ENCODE results near the gene ROR2.

ROR2 gene

DNA sequence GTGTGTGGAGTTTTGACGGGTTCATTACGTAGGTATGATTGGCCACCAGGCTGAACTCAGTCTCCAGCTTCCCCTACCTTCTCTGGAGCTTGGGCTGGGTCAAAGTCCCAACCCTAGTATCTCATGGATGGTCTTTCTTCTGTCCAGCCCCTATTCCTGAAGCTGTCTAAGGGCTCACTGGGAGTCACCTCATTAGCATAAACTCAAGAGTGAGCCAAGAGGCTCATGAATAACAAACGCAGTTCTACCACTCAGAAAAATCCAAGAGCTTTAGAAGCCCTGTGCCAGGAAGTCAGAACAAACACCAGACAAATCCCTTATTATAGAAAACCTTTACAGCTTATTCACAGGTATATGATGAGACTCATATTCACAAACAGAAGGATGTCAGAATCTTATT lies 346.1 kb downstream of the ROR2 start:
- DNase-seq, result no peak

DNA sequence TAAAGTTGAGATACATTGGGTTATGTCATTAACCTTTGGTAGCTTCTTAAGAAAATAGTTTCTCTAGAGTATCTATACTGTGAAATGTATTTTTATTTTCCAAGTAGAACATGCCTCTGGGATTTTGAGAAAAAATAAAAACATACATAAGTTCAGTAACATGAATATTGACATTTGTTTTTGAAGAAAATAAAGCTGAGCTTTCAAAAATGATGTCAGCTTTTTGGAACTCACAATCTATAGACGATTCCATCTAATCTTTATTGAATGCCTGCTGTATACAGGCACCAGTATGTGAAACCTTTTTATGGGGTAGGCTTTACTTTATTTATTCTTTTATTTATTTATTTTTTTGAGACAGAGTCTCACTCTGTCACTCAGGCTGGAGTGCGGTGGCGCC lies 350.5 kb downstream of the ROR2 start:
- DNase-seq, result no peak

DNA sequence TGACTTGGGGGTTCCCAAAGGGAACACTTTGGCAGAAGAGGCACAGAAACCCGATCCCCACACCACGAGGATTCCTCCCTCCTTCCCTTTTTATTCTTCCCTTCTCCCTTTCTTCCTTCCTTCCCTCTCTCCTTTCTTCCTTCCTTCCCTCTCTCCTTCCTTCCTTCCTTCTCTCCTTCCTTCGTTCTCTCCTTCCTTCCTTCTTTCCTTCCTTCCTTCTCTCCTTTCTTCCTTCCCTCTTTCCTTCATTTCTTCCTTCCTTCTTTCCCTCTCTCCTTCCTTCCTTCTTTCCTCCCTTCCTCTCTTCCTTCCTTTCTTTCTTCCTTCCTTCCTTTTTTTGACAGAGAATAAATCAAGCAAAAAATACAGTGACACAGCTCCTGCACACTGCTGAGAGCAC lies 358.4 kb downstream of the ROR2 start:
- DNase-seq, result no peak

DNA sequence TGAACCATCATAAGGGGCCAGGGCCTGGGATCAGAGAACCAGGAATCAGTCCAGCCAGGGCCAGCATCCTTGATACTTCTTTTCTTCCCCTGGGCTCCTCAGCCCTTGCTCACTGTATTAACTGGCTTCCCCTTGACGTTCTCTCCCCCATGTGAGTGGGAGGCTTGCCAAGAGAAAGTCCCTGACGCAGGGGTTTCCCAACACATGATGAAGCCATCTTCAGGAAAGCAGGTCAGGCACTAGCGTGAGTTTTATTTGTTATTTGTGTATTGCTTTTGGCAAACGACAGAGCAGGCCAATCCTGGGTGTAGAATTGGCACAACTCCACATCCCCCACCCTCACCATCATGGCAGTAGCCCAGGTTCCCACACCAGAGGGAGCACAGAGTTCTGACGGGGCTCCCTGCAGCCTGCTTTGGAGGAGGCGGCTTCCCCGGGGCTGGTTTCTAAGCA lies 360.9 kb downstream of the ROR2 start:
- no peak for DNase-seq

DNA sequence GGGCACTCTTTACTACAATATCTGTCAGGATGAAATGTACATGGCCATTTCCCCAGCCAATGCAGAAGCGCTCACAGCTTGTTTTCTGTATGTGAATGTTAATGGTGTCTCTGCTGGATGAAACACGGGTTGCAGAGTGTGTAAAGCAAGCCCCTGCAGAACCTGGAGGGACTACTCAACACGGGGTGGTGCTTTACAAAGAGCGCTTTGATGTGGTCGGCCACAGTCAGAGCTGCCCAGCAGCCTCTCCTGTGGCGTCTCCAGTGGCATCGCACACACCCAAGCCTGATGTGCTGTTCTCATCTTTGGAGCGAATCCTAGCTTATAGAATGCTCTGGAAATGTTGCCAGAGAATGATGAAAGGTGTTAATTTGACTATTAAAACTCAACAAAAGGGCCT lies 363.7 kb downstream of the ROR2 start:
- no peak for DNase-seq

DNA sequence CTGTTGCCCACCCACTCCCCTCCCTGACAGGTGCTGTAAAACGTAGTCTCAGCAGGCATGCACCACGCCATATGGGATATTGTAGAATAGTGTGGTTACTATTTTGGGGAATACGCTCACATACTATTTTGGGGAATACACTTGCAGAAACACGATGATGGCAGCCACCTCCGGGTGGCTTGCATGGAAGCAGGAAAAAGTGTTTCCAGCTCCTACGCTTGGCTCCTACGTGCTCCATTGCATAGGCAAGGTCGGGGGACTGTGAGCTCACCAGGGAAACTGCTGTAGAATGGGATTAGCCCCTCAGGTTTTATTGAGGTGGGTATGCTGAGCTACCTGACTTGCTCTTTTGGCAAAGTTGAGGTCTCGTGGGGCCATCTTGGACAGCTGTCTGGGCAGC lies 366.1 kb downstream of the ROR2 start:
- DNase-seq, result no peak

DNA sequence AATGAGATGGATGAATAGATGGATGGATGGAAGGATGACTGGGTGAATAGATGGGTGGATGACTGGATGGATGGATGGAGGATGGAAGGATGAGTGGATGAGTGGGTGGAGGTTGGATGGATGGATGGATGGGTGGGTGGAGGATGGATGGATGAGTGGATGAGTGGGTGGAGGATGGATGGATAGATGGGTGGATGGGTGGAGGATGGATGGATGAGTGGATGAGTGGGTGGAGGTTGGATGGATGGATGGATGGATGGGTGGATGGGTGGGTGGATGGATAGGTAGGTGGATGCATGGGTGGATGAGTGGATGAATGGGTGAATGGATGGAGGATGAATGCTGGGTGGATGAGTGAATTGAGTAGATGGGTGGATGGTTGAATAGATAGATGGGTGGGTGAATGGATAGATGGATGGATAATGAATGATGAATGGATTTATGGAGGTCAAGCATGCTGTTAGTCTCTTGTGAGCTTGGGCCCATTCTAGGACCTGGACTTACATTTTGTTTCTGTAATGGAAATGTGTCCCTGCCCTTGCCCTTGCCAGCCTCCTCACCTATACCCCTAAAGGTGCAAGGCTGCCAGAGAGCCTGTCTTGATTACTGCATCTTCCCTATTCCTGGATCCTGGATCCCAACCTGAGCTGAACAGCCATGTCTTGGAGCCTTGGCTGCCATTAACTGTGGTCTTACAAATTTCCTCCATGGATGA lies 366.7 kb downstream of the ROR2 start:
- DNase-seq, result no peak

DNA sequence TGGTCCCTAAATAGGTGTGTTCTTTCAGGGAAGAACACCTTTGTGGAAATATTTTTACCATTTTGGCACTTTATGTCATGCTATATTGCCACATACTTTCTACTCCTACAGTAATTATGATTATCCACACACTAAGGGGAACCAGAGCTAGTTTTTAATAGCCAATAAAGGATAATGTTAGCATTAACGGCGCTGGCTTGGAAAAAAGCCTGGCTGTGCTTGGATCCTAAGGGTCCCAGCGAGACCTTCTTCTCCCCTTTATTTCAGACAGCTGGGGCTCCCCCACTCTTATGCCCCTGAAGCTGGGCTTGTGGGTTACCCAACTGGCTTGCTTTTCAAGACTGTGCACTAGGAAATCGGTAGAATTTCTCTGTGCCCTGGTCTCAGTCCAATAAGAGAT lies 367.8 kb downstream of the ROR2 start:
- no peak for DNase-seq

DNA sequence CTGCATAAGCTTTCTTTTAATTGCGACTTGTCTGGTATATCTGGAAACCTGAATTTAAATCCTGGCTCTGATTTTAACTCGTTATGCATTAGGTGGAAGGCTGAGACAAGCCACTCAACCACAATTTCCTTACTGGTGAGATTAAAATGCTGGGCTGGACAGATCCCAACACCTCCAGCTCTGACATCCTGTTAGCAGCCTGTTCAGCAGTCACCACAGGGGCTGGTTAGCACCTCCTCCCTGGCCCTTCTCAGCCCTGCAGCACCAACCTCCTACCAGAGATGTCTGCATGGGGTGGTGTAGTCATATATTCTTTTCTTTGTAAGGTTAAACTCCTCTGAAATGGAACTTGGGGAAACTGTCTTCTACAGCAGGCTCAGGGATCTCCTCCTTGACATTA lies 369.9 kb downstream of the ROR2 start:
- DNase-seq, result no peak

DNA sequence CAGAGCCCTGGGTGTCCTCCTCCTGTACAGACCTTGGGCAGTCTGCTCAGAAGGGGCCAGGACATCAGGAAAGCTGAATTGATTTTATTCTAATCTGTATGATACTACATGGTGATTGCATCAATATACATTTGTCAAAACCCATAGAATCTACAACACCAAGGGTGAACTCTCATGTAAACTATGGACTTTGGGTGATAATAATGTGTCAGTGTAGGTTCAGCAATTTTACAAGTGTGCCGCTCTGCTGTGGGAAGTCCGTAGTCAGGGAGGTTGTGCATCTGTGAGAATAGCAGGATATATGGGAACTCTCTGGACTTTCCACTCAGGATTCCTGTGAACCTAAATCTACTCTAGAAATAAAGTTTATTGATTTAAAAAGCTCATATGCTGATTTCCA lies 371.1 kb downstream of the ROR2 start:
- DNase-seq, result no peak

DNA sequence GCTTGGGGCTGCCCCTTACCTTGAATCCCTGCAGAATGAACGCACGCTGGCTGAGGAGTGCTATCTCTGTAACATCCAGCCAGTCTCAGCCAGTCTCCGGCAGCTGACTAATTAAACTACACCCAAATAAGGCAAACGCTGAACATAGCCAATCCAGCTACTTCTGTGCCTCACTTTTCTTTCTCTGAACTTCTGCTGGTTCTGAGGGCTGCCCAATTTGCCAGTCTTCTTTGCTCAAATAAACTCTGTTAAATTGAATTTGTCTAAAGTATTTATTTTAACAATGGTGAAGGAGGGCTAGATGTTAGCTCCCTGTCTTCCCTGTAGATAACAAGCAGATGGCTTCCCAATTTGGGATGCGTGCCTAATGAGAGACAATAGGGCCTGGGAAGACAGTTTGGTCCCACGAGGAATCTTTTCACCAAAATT lies 372.4 kb downstream of the ROR2 start:
- no peak for DNase-seq

DNA sequence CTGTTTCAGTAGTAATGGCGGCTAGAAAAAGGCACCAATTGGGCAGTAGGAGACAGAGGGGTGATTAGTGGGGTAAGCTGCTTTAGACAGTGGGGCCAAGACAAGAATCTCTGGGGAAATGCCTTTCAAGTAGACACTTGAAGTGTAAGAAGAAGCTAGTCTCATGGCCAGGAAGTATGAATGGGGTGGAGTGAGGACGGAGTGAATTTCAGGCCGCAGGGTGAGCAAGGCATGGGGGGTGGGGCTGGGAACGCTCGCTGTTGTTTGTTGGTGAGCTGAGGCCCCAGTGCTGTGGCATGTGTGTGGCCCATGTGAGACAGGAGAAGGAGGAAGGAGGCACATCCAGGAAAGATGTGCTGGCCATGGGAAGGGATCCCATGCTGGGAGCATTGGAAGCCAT lies 377.2 kb downstream of the ROR2 start:
- no peak for DNase-seq

DNA sequence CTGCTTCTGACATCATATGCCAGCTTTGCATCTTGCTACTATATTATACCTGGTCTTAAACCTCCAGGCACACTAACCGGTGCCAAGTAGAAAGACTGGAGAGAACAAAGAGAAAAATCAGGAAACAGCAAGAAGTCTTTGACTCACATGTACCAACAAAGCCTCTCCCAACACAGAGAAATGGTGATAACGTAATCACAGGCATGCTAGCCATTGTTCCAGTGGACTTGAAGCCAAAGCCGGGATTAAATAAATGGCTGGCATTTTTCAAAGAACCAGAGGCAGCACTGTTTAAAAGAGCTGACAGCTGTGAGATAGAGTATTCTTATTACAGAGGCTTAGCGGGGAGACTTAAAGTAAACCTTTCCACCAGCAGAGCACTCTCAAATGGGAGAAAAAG lies 378.0 kb downstream of the ROR2 start:
- no peak for DNase-seq

DNA sequence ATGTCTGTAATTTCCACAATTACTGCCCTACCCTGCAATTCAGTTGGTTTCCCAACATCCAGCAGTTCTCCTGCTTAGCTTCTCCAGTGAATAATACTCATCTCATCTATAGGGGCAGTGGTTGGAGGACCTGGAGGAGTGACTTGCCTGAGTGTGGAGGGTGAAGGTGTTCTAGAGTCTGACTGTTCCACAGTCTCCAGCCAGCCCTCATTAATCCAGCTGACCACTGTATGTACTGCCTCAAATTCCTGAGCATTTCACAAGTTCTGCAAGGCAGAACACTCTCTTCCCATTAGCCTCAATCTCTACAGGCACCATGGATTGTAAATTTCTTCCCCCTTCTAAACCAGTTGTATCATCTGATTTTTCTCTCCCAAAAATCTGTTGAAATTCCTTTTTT lies 379.0 kb downstream of the ROR2 start:
- no peak for DNase-seq

DNA sequence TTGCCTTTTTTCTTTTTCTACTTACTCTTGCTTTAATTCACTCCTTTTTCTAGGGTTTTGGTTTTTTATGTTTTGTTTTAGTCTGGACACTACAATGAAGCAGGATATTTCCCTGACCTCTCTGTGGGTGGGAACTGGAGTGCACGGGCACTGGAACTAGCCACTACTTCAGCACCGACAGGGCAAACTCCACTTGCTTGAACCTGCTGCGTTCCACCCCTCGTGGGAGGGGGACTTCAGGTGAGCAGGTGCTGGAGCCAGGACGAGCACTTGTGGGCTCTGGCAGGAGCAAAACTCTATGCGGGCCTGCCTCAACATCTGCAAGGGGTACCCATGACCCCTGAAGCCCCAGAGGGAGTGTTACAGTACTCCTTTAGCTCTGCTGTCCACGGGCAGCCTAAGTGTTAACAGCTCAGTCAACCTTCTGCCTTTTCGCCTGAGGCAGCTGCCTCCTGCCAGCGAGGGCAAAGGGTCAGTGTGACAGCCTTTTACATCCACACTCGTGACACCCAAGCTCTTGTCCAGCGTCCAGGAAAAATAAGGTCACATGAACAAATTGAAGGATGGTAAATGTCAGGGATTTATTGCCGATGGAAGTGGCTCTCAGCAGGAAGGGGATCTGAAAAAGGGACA lies 382.3 kb downstream of the ROR2 start:
- DNase-seq, result no peak

DNA sequence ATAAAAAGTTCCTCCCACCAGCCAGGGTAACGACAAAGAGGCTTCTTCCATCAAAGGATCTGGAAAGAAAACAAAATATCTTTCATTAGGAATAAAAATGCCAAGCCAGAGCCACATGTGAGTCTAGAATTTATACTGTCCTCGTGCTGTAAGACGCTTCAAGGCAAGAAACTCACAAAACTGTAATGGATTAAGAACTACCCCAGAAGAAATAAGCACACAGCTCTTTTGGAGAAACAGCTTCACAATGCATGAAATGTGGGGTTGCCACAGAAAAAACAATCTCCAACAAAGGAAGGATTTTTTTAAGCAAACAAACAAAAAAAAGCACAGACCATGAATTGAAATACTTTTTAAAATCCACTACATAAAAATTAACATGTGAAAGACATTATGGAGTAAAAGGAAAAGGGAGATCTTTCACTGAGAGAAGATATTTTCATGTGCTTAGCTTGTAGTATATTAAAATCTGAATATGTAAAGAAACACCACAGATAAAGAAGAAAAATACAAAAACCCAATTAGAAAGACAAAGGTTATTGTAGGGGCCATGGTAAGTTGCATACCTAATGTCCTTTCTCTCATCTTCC lies 385.9 kb downstream of the ROR2 start:
- DNase-seq, result no peak

DNA sequence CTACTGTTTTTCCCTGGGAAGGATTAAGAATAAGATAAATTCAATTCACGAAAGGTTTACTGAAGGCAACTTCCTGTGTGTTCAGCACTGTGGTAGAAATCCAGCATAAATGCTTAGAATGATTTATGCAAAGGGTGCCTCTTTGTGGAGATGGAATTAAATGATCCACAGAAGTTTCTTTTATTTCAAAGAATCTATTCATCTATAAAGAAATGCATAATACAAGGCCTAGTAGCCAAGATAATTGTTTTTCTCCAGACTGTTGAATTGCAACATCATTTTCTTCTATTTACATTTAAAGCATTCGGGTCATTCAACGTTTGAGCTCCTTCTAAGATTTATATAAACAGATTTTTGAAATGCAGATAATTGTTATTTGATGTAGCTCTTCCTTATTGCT lies 387.6 kb downstream of the ROR2 start:
- DNase-seq, result no peak

DNA sequence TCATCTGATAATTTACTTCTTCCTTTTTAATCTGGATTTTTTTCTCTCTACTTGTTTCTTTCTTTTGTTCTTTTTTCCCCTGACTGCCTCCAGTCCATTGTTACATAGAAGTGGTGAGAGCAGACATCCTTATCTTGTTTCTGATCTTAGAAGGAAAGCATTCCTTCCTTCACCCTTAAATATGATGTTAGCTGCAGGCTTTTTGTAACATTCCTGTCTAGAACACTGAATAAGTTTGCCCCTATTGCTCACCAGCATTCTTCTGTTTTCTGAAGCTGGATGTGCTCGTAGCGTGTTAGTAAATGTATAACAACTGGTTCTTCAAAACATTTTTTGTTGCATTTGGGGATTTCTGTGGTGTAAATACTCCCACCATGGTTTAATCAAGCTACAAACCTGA lies 389.7 kb downstream of the ROR2 start:
- DNase-seq, result no peak

DNA sequence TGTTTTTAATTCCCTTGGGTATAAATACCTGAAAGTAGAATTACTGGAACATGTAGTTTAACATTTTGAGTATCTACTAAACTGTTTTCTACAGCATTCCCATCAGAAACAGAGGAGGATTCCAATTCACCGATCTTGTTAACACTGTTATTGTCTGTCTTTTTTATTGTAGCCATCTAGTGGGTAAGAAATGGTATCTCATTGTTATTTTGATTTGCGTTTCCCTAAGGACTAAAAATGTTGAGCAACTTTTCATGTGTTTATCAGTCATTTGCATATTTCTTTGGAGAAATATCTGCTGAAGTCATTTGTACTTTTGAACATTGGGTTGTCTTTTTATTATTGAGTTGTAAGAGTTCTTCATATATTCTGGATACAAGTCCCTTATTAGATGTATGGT lies 391.1 kb downstream of the ROR2 start:
- no peak for DNase-seq

DNA sequence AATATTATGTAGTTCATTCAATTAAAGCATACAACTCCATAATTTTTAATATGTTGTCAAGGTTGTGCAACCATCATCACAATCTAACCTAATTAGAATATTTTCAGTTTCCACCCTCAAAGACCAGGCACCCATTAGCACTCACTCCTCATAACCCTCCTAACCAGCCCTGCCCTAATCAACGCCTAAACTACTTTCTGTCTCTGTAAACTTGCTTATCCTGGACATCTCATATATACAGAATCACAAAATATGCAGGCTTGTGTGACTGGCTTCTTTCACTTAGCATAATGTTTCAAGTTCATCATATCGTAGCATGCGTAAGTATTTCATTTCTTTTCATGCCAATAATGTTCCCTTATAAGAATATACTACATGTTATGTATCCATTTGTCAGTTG lies 391.6 kb downstream of the ROR2 start:
- no peak for DNase-seq

DNA sequence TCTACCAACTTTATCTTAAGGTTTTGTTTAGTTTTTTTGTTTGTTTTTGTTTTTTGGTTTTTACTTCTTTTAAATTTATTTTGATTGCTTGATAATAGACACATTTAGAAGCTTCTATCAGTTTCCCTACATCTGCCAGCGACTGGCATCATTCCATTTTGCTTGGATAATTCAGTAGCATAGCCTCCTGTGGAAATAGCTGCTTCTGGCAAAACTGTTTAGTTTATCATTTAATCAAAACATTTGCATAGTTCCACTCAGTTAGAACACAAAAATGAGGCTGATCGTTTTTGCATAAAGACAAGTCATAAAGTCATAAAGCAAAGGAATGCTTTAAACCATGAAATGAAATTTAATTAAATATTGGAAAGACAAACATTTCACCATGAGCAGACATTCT lies 392.7 kb downstream of the ROR2 start:
- no peak for DNase-seq

DNA sequence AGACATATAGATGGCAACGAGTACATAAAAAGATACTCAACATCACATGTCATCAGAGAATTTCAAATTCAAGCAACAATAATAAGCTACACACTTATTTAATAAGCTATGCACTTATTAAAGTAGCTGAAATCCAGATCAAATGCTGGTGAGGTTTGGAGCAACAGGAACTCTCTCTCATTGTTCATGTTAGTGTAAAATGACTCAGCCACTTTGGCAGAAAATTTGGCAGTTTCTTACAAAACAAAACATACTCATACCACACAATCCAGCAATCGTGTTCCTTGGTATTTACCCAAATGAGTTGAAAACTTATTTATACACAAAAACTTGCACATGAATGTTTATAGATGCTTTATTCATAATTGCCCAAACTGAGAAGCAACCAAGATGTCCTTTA lies 394.9 kb downstream of the ROR2 start:
- DNase-seq, result no peak

DNA sequence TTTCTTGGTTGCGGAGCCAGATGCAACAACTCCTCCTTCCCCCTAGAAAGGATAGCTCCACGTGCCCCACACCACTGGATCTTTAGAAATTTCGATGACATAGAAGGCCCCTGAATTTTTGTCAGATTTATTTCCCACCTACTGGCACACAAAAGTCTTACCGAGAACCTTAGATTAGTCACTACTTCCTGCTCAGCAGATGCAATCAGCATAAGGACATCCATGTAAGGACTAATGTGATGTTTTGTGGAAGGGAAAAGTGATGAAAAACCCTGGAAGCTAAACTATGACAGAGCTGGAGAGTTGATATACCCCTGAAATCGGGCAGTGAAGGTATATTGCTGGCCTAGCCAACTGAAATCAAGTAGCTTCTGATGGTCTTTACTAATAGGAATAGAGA lies 400.9 kb downstream of the ROR2 start:
- DNase-seq, result no peak

DNA sequence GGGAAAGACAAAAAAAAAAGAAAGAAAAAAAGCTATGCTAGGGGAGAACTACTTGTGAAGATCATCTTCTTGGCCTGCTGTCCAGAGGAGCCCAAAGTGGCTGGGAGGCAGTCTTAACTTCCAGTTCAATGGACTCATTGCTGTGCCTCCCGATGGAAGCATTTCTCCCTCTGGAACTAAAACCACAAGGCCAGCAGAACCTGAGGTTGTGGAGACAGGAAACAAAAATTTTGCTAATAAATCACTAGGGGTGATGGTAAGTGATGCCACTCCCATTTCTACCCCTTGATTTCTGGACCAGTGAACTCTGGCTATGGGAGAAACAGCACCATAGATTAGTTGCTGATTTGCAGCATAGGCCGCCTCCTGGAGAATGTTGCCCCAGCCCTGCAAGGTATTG lies 402.9 kb downstream of the ROR2 start:
- no peak for DNase-seq

DNA sequence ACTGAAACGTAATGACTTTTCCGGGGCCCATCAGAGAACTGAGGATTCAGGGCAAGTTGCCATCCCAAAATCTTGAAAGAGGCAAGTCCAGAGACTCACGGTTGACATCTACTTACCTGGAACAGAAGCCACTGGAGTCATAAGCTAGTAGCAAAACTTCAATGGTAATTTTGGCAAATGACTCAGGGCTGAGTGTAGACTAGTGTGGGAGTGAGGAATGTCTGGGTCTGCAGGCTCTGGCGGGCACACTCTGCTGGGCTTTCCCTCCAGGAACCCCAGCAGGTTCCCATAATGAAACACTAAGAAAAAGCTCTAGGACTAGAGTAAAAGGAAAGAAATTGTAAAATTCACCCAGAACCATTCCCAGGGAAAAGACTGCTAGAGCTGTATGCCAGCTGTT lies 403.5 kb downstream of the ROR2 start:
- no peak for DNase-seq
